Measurements from ENCODE around the gene P2RX5.

The P2RX5 gene

GRCh38 chr17:3636154-3636907, 59.6 kb downstream of the P2RX5 start, which contains the start of the genes CTNS and SHPK:
Gene CTNS (plus strand): TSS chr17:3636760. CDS start chr17:3640207, 3,447 bp downstream.
Gene SHPK (minus strand): TSS chr17:3636250. CDS start chr17:3636219, 31 bp downstream.
- peaks cover 4% of the 10 kb centered on the region for H4K20me1 ChIP-seq (ENCODE audit: insufficient read depth, low read length, poor library complexity, severe bottlenecking)
- H3K9ac ChIP-seq (ENCODE audit: low read depth, low read length, poor library complexity, severe bottlenecking): peak within 1 kb of the TSS; percentile 95
- no peaks in the 10 kb centered on the region for H3K9me2 ChIP-seq (replicated peaks; ENCODE audit: low read depth, low read length)
- H3K4me3 ChIP-seq (ENCODE audit: low read length, poor library complexity, severe bottlenecking): peak within 1 kb of the TSS; percentile 98
- H3K79me2 ChIP-seq (ENCODE audit: insufficient read depth, low read length): peaks cover 19% of the 10 kb centered on the region
- peak within 1 kb of the TSS; percentile 99 for H2AFZ ChIP-seq (ENCODE audit: low read length)
- H3K4me1 ChIP-seq (ENCODE audit: insufficient read depth, low read length, poor library complexity, severe bottlenecking): peaks cover 21% of the 10 kb centered on the region
- no peaks in the 10 kb centered on the region for H3K36me3 ChIP-seq (ENCODE audit: insufficient read depth, low read length)
- H3K27me3 ChIP-seq (ENCODE audit: insufficient read depth, low read length, poor library complexity, severe bottlenecking): no peaks in the 10 kb centered on the region
- peak within 1 kb of the TSS; percentile 100 for H3K4me2 ChIP-seq (ENCODE audit: low read depth, low read length, poor library complexity, severe bottlenecking)
- H3K9me3 ChIP-seq (ENCODE audit: insufficient read depth, low read depth, low read length): no peaks in the 10 kb centered on the region
- no peak for TF ChIP-seq CTCF (conservative IDR thresholded peaks at IDR 0.05; ENCODE audit: low read length)
- TF ChIP-seq EZH2phosphoT487 (IDR thresholded peaks at IDR 0.05; ENCODE audit: borderline replicate concordance): no peak
- H3F3A ChIP-seq (ENCODE audit: low read depth): no peaks in the 10 kb centered on the region

DNA sequence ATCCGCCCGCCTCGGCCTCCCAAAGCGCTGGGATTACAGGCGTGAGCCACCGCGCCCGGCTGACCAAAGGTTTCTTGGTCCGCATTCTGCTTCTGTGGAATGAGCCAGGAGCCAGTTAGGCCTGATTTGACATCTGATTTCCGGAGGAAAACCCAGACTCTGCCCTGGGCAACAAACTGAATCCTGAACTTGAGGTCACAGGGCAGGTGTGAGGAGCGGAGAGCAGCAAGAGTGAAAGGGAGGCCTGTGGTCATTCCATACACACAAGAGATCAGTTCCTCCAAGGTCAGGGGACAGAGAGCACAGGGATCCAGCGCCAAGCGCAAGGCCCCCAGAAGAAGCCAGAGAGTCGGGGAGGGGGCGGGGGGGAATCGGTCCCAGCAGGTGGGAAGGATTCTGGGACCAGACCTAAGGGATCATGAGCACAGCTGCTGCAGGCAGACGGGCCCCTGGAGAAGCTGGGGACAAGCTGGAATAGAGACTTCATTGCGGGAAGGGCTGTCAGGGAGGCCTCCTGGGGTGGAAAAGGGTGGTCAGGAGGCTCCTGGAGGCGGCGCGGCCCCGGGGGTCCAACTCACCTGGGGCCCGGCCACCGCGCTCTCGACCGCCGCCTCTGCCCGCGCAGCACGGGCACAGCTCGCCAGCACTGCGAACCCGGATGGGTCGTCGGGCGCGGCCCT, 60.3 kb downstream of the P2RX5 start:
- peaks cover 19% of the 10 kb centered on the region for H3K79me2 ChIP-seq (ENCODE audit: insufficient read depth, low read length)
- peaks cover 4% of the 10 kb centered on the region for H4K20me1 ChIP-seq (ENCODE audit: insufficient read depth, low read length, poor library complexity, severe bottlenecking)
- H3F3A ChIP-seq (ENCODE audit: low read depth): no peaks in the 10 kb centered on the region
- H3K9me3 ChIP-seq (ENCODE audit: insufficient read depth, low read depth, low read length): no peaks in the 10 kb centered on the region
- no peak for TF ChIP-seq EZH2phosphoT487 (IDR thresholded peaks at IDR 0.05; ENCODE audit: borderline replicate concordance)
- no peak for TF ChIP-seq CTCF (conservative IDR thresholded peaks at IDR 0.05; ENCODE audit: low read length)
- H3K4me3 ChIP-seq (ENCODE audit: low read length, poor library complexity, severe bottlenecking): peak overlapping the region; percentile 98
- H3K9me2 ChIP-seq (replicated peaks; ENCODE audit: low read depth, low read length): no peaks in the 10 kb centered on the region
- peaks cover 21% of the 10 kb centered on the region for H3K4me1 ChIP-seq (ENCODE audit: insufficient read depth, low read length, poor library complexity, severe bottlenecking)
- H3K36me3 ChIP-seq (ENCODE audit: insufficient read depth, low read length): no peaks in the 10 kb centered on the region
- H3K9ac ChIP-seq (ENCODE audit: low read depth, low read length, poor library complexity, severe bottlenecking): peak overlapping the region; percentile 95
- peak overlapping the region; percentile 99 for H2AFZ ChIP-seq (ENCODE audit: low read length)
- H3K4me2 ChIP-seq (ENCODE audit: low read depth, low read length, poor library complexity, severe bottlenecking): peak overlapping the region; percentile 100
- no peaks in the 10 kb centered on the region for H3K27me3 ChIP-seq (ENCODE audit: insufficient read depth, low read length, poor library complexity, severe bottlenecking)

DNA sequence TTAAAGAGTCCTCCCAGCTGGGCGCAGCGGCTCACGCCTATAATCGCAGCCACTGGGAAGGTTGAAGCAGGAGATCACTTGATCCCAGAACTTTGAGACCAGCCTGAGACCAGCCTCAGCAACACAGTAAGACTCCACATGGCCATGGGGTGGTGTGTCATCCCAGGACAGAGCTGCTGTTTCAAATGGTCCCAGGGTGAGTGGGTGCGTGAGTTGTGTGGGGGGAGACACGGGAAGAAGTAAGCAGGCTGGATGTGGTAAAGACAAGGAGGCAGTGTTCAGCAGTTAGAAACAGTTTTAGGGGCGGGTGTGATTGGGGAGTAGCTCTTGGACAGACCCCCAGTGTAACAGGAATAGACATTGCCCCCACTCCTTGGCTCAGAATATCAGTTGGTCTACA, 63.7 kb downstream of the P2RX5 start:
- Histone ChIP-seq H2AFZ (ENCODE audit: low read length) (no peak overlapping the region), H3K9me3 (ENCODE audit: insufficient read depth, low read depth, low read length) (no peaks in the 10 kb centered on the region), H3K9ac (ENCODE audit: low read depth, low read length, poor library complexity, severe bottlenecking) (no peak overlapping the region), H3K36me3 (ENCODE audit: insufficient read depth, low read length) (peaks cover 4% of the 10 kb centered on the region; the same call in 1 of the 2 replicates), H4K20me1 (ENCODE audit: insufficient read depth, low read length, poor library complexity, severe bottlenecking) (peaks cover 4% of the 10 kb centered on the region), H3K4me2 (ENCODE audit: low read depth, low read length, poor library complexity, severe bottlenecking) (peak overlapping the region; percentile 1), H3K4me1 (ENCODE audit: insufficient read depth, low read length, poor library complexity, severe bottlenecking) (peaks cover 14% of the 10 kb centered on the region), H3K27me3 (ENCODE audit: insufficient read depth, low read length, poor library complexity, severe bottlenecking) (no peaks in the 10 kb centered on the region), H3K79me2 (ENCODE audit: insufficient read depth, low read length) (peaks cover 19% of the 10 kb centered on the region), H3K4me3 (ENCODE audit: low read length, poor library complexity, severe bottlenecking) (no peak overlapping the region), H3K9me2 (replicated peaks; ENCODE audit: low read depth, low read length) (no peaks in the 10 kb centered on the region), H3F3A (ENCODE audit: low read depth) (no peaks in the 10 kb centered on the region)
- TF ChIP-seq CTCF (conservative IDR thresholded peaks at IDR 0.05; ENCODE audit: low read length): no peak
- no peak for TF ChIP-seq EZH2phosphoT487 (IDR thresholded peaks at IDR 0.05; ENCODE audit: borderline replicate concordance)

Measured in Loucy (cell line).